Measurements from ENCODE around the gene MTR.

MTR gene

GRCh38 chr1:236953151-236953700 lies 158.1 kb downstream of the MTR start:
- in situ Hi-C loops (cut with MboI; ENCODE audit: low sequenced_read_pairs, unreplicated experiment) = no loop called here
- no peak for TF ChIP-seq CTCF (IDR thresholded peaks at IDR 0.05; ENCODE audit: borderline replicate concordance, control extremely low read depth, extremely low read depth, insufficient read depth, missing control alignments)
- DNase-seq (ENCODE audit: low spot score) = no peak
